ENCODE data around the gene RNF135.
"Not testable (repeated sequence)": the region's sequence is repeated elsewhere in the genome, so short reads cannot be mapped to it uniquely, and the experiment has no call there.

RNF135 gene

GRCh38 chr17:30958187-30958586, 12.7 kb upstream of the RNF135 start:
- H3K27ac ChIP-seq, result no peak overlapping the region
- no peak for TF ChIP-seq CTCF (conservative IDR thresholded peaks at IDR 0.05)

GRCh38 chr17:30961209-30962188, 9.3 kb upstream of the RNF135 start:
- no peak for TF ChIP-seq CTCF (conservative IDR thresholded peaks at IDR 0.05)
- H3K27ac ChIP-seq, result no peak overlapping the region

- not testable (repeated sequence) for H3K27ac ChIP-seq
These were observed 6.5 kb upstream of the RNF135 start for GRCh38 chr17:30964312-30964711.

- no peak overlapping the region for H3K27ac ChIP-seq
- no peak for TF ChIP-seq CTCF (conservative IDR thresholded peaks at IDR 0.05)
These were observed 6.0 kb upstream of the RNF135 start for GRCh38 chr17:30964876-30965275.

- no peak overlapping the region for H3K27ac ChIP-seq
These were observed 5.2 kb upstream of the RNF135 start for GRCh38 chr17:30965686-30966085.

GRCh38 chr17:30967911-30968310, 2.9 kb upstream of the RNF135 start:
- H3K27ac ChIP-seq, result not testable (repeated sequence)

More at GRCh38 chr17:30965686-30966085, 5.2 kb upstream of the RNF135 start:
- TF ChIP-seq CTCF (conservative IDR thresholded peaks at IDR 0.05), result no peak

GRCh38 chr17:30969989-30970830, 629 bp upstream of the RNF135 start:
- peak overlapping the region; percentile 98 for H3K27ac ChIP-seq
- TF ChIP-seq CTCF (conservative IDR thresholded peaks at IDR 0.05), result peak; percentile 74

GRCh38 chr17:30975042-30975820, 4.4 kb downstream of the RNF135 start:
- no peak overlapping the region for H3K27ac ChIP-seq
- no peak for TF ChIP-seq CTCF (conservative IDR thresholded peaks at IDR 0.05)

- H3K27ac ChIP-seq, result not testable (repeated sequence)
These were observed 9.1 kb downstream of the RNF135 start for GRCh38 chr17:30979919-30980318.
